Measurements from ENCODE around the gene CARD11. TPM values are rescaled to one million over a fixed set of nuclear protein-coding genes. Genes with fewer than 3 reads are reported as not detected.
A peak's percentile ranks its signal among the peaks of the same experiment; 100 is the strongest.

CARD11 gene
- total and polyA plus RNA-seq, 2 of the 4 experiments (the other 2 are of a cell fraction): 0.18 to 0.26 TPM

- peak; percentile 78; the same call in 1 of the 2 replicates for TF ChIP-seq CEBPB (IDR thresholded peaks at IDR 0.05; ENCODE audit: low read depth, low read length)
These were observed 179.3 kb downstream of the CARD11 start (continued) for GRCh38 chr7:2864204-2864985.

- peak overlapping the region; percentile 94 for H2AK5ac ChIP-seq (ENCODE audit: low read depth, low read length)
- peak overlapping the region; percentile 90 for H2AK9ac ChIP-seq (replicated peaks; ENCODE audit: low read depth, low read length, poor library complexity)
- peaks cover 0 to 5% of the 10 kb centered on the region in 2 experiments; a peak in 1 of 4 replicates for H3K79me1 ChIP-seq (ENCODE audit: low read depth in 1 of 2, low read length in 2 of 2)
- peak overlapping the region; percentile 98 for H2BK20ac ChIP-seq (ENCODE audit: low read depth, low read length)
- H3K4me1 ChIP-seq (ENCODE audit: control insufficient read depth, insufficient read depth, low read length): peaks cover 13% of the 10 kb centered on the region
- no TSS peak for BruUV-seq (replicated peaks)
- ATAC-seq (ENCODE audit: low read depth) (peak; percentile 95), DNase-seq (peak; percentile 97)
- H2BK120ac ChIP-seq (ENCODE audit: low read depth, low read length): peak overlapping the region; percentile 97
- H4K20me1 ChIP-seq (ENCODE audit: insufficient read depth, low read length): no peaks in the 10 kb centered on the region
- H3K14ac ChIP-seq (replicated peaks; ENCODE audit: low read depth, low read length): peak overlapping the region; percentile 96
- H3K56ac ChIP-seq (ENCODE audit: extremely low read depth, insufficient read depth, low read length): peak overlapping the region; percentile 95
- H3K9me1 ChIP-seq (ENCODE audit: insufficient read depth, low read length): 0 out of 2 replicates have a peak, but pooled peaks cover 2% of the 10 kb centered on the region
- peak overlapping the region; percentile 96 for H2BK5ac ChIP-seq (ENCODE audit: low read depth, low read length, poor library complexity, severe bottlenecking)
- peak overlapping the region; percentile 99 for H4K91ac ChIP-seq (ENCODE audit: insufficient read depth, low read depth, low read length)
- WGBS, 2 experiments (ENCODE audit: extremely low coverage in 2 of 2, insufficient read length in 1 of 2): 0% methylated on average over 5 of the region's 18 CpGs; no CpG with 5 or more reads in 1 of the 2 experiments
- H3K27me3 ChIP-seq (ENCODE audit: control insufficient read depth, insufficient read depth, low read length): no peaks in the 10 kb centered on the region
- peak overlapping the region; percentile 52 for H3K4me2 ChIP-seq (ENCODE audit: low read depth, low read length)
- H2AFZ ChIP-seq (replicated peaks; ENCODE audit: low read length, poor library complexity): peak overlapping the region; percentile 97
- H3K23ac ChIP-seq (ENCODE audit: low read depth, low read length): peak overlapping the region; percentile 91
- H2BK15ac ChIP-seq (ENCODE audit: low read depth, low read length): peak overlapping the region; percentile 85; the same call in 2 of the 3 replicates
- no peaks in the 10 kb centered on the region for H3K9me3 ChIP-seq (ENCODE audit: control insufficient read depth, insufficient read depth, low read length)
- H3K36me3 ChIP-seq (ENCODE audit: control insufficient read depth, insufficient read depth, low read length): no peaks in the 10 kb centered on the region
- H4K8ac ChIP-seq (ENCODE audit: low read depth in 2 of 2, low read length in 2 of 2): peak overlapping the region; percentile 96 to 97
- H3K4ac ChIP-seq (ENCODE audit: low read depth, low read length): peak overlapping the region; percentile 97
- dilution Hi-C loops (cut with HindIII; ENCODE audit: low sequenced_read_pairs, unreplicated experiment) (no loop called here), intact Hi-C loops (cut with micrococcal nuclease) (loop anchor here (2.0 to 10.0 kb wide), 4 partner anchors 191 to 1033 kb away; partner anchors contain the start of gene SDK1), in situ Hi-C loops (cut with MboI; ENCODE audit: low sequenced_read_pairs) (loop anchor here (25.0 kb wide), 2 partner anchors 1774 to 1899 kb away; no protein-coding TSS in a partner anchor)
- POLR2A ChIA-PET (ENCODE audit: unreplicated experiment): no interaction called here
- CTCF ChIA-PET: interaction anchor here (0.7 to 0.9 kb wide), 2 partner anchors 103 to 134 kb away, joined by 3 read pairs; no protein-coding TSS in a partner anchor
- peak overlapping the region; percentile 92 for H4K5ac ChIP-seq (ENCODE audit: low read depth, low read length)
- peak overlapping the region; percentile 66 for H3K9ac ChIP-seq (ENCODE audit: low read depth, low read length)
- no peak overlapping the region for H3K4me3 ChIP-seq (ENCODE audit: insufficient read depth, low read depth, low read length)
- peak overlapping the region; percentile 85 for H3K18ac ChIP-seq (ENCODE audit: low read depth, low read length)
- peak overlapping the region; percentile 97 for H3K27ac ChIP-seq (ENCODE audit: insufficient read depth, low read length)
- TF ChIP-seq NFE2L2 (IDR thresholded peaks at IDR 0.05; ENCODE audit: low read depth, low read length): peak; percentile 39; the same call in 1 of the 2 replicates
- TF ChIP-seq RAD21 (IDR thresholded peaks at IDR 0.05; ENCODE audit: low read length): peak; percentile 11; the same call in 1 of the 2 replicates
- TF ChIP-seq MAFK (IDR thresholded peaks at IDR 0.05; ENCODE audit: low read depth, low read length): 0 out of 2 replicates have a peak, but pooled peaks have one; percentile 20
- TF ChIP-seq MAZ (IDR thresholded peaks at IDR 0.05; ENCODE audit: borderline replicate concordance, low read depth, low read length): no peak; the same call in 1 of the 2 replicates
- 0 out of 2 replicates have a peak, but pooled peaks have one; percentile 27 for TF ChIP-seq SMC3 (IDR thresholded peaks at IDR 0.05; ENCODE audit: low read depth, low read length)
- TF ChIP-seq RCOR1 (IDR thresholded peaks at IDR 0.05; ENCODE audit: insufficient replicate concordance, low read length): no peak
- TF ChIP-seq FOS (IDR thresholded peaks at IDR 0.05; ENCODE audit: low read depth, low read length): peak; percentile 95
- TF ChIP-seq POLR2A (IDR thresholded peaks at IDR 0.05; ENCODE audit: low read depth, low read length): peak; percentile 87
- no peak for TF ChIP-seq MXI1 (IDR thresholded peaks at IDR 0.05; ENCODE audit: borderline replicate concordance, low read depth, low read length)
- no peak for TF ChIP-seq CTCF (conservative IDR thresholded peaks at IDR 0.05; ENCODE audit: low read depth, low read length)
- TF ChIP-seq BHLHE40 (IDR thresholded peaks at IDR 0.05; ENCODE audit: low read depth, low read length): peak; percentile 50; the same call in 1 of the 2 replicates
These were observed 180.1 kb downstream of the CARD11 start for GRCh38 chr7:2863461-2864066.

Measured in IMR-90 (cell line).